Neural progenitor cell (in vitro differentiated cells): Measurements from ENCODE around the gene MZB1. TPM values are rescaled to one million over a fixed set of nuclear protein-coding genes. Genes with fewer than 3 reads are reported as not detected.

ENCODE experiments used
- DNase-seq: peaks from one replicate; pipeline ENCODE4 v3.0.0-alpha.2; 2016; ENCODE audit warnings: low spot score
- H2AFZ ChIP-seq: fragments of 200-600 bp; sonication (generic); replicated peaks from 2 replicates; pipeline ENCODE4 v1.6.1; 2016; ENCODE audit warnings: antibody characterized with exemption
- H3F3A ChIP-seq: fragments of 200-600 bp; sonication (generic); 2 replicates; pipeline ENCODE4 v1.6.1; 2016; ENCODE audit warnings: antibody characterized with exemption, low read depth
- H3K27ac ChIP-seq: fragments of 200-600 bp; sonication (generic); 2 replicates; pipeline ENCODE4 v1.5.1; 2016; ENCODE audit warnings: mild to moderate bottlenecking
- H3K27me3 ChIP-seq: fragments of 200-600 bp; sonication (generic); 2 replicates; pipeline ENCODE4 v1.6.1; 2016; ENCODE audit warnings: mild to moderate bottlenecking, moderate library complexity
- H3K36me3 ChIP-seq: fragments of 200-600 bp; sonication (generic); 2 replicates; pipeline ENCODE4 v1.5.1; 2016
- H3K4me1 ChIP-seq: fragments of 200-600 bp; sonication (generic); 2 replicates; pipeline ENCODE4 v1.6.1; 2016; ENCODE audit warnings: mixed run types
- H3K4me2 ChIP-seq: fragments of 200-600 bp; sonication (generic); 2 replicates; pipeline ENCODE4 v1.6.1; 2016
- H3K4me3 ChIP-seq: fragments of 200-600 bp; sonication (generic); 2 replicates; pipeline ENCODE4 v1.5.1; 2016
- H3K79me2 ChIP-seq: fragments of 200-600 bp; sonication (generic); 2 replicates; pipeline ENCODE4 v1.6.1; 2016; ENCODE audit warnings: low read depth
- H3K9ac ChIP-seq: fragments of 200-600 bp; sonication (generic); 2 replicates; pipeline ENCODE4 v1.6.1; 2016
- H3K9me3 ChIP-seq: fragments of 200-600 bp; sonication (generic); 2 replicates; pipeline ENCODE4 v1.5.1; 2016; ENCODE audit warnings: low read depth
- H4K20me1 ChIP-seq: fragments of 200-600 bp; sonication (generic); 2 replicates; pipeline ENCODE4 v1.6.1; 2016; ENCODE audit warnings: low read depth
- H3K27ac Mint-ChIP-seq: 3 replicates; pipeline ENCODE4 v1.8.0; 2021; ENCODE audit warnings: mixed read lengths
- H3K27me3 Mint-ChIP-seq: 2 replicates; pipeline ENCODE4 v1.8.0; 2022; ENCODE audit warnings: low read depth, mild to moderate bottlenecking, inconsistent platforms, moderate library complexity, mixed read lengths; ENCODE audit not compliant: insufficient read depth
- H3K36me3 Mint-ChIP-seq: 3 replicates; pipeline ENCODE4 v1.8.0; 2021; ENCODE audit warnings: mixed read lengths
- H3K4me1 Mint-ChIP-seq: 3 replicates; pipeline ENCODE4 v1.8.0; 2021; ENCODE audit warnings: mixed read lengths
- H3K4me3 Mint-ChIP-seq: 3 replicates; pipeline ENCODE4 v1.8.0; 2021; ENCODE audit warnings: mild to moderate bottlenecking, moderate library complexity, mixed read lengths
- H3K9me3 Mint-ChIP-seq: 3 replicates; pipeline ENCODE4 v1.8.0; 2020; ENCODE audit warnings: mixed read lengths
- CTCF ChIP-seq: fragments of 200-600 bp; sonication (generic); IDR thresholded peaks from 2 replicates; pipeline ENCODE4 v1.5.1; 2017; ENCODE audit warnings: antibody characterized with exemption, mild to moderate bottlenecking
- EZH2 ChIP-seq: fragments of 200-600 bp; sonication (generic); IDR thresholded peaks from 2 replicates; pipeline ENCODE4 v1.6.1; 2017; ENCODE audit warnings: antibody characterized with exemption, mild to moderate bottlenecking, moderate library complexity
- EZH2phosphoT487 ChIP-seq: fragments of 200-600 bp; sonication (generic); IDR thresholded peaks from 2 replicates; pipeline ENCODE4 v1.6.1; 2017; ENCODE audit warnings: antibody characterized with exemption
- total RNA-seq: library from RNA; depleted of rRNA; stranded (reverse); fragments of >200 nt; gene quantifications from 2 replicates; pipeline ENCODE4 v1.2.3, GENCODE V29; 2015; ENCODE audit warnings: low replicate concordance

The MZB1 gene
- total RNA-seq, 1 donor from 2014 or later: not detected

GRCh38 chr5:139413963-139414362, 24.2 kb upstream of the MZB1 start:
- no peak overlapping the region for H3K4me3 Mint-ChIP-seq
- no peak overlapping the region for H3K27ac ChIP-seq
- no peak overlapping the region for H2AFZ ChIP-seq
- no peaks in the 10 kb centered on the region for H3K9me3 Mint-ChIP-seq
- H3K27me3 Mint-ChIP-seq: no peaks in the 10 kb centered on the region
- H3K9ac ChIP-seq: no peak overlapping the region
- no peaks in the 10 kb centered on the region for H3K79me2 ChIP-seq
- peaks cover 19% of the 10 kb centered on the region for H3F3A ChIP-seq
- no peak overlapping the region for H3K4me2 ChIP-seq
- no peaks in the 10 kb centered on the region for H3K9me3 ChIP-seq
- H4K20me1 ChIP-seq: no peaks in the 10 kb centered on the region
- no peak overlapping the region for H3K4me3 ChIP-seq
- no peaks in the 10 kb centered on the region for H3K36me3 ChIP-seq
- TF ChIP-seq EZH2 (no peak), EZH2phosphoT487 (no peak), CTCF (no peak)
- no peak for DNase-seq
- H3K36me3 Mint-ChIP-seq: peaks cover 10% of the 10 kb centered on the region
- peaks cover 9% of the 10 kb centered on the region for H3K4me1 ChIP-seq
- no peaks in the 10 kb centered on the region for H3K27me3 ChIP-seq
- peaks cover 7% of the 10 kb centered on the region for H3K4me1 Mint-ChIP-seq
- no peak overlapping the region for H3K27ac Mint-ChIP-seq

DNA sequence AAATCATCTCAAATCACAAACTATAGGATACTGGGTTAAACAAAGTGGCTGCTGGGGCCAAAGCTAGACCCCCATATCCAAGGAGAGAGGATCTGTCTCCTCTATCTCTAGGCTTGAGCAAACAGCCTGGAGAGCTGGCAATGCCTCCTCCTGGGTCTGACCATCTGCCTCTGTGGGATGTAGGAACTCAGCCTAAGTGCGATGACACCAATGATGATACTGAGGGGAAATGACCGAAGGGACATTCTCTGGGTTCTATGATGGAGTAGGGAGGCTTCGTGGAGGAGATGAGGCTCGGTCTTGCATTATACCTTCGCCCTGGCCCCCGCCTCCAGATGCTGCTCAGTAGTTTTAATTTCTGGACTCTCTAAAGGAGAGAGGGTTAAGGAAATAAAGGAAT, 23.4 kb upstream of the MZB1 start:
- H3K4me2 ChIP-seq: no peak overlapping the region
- H3K36me3 Mint-ChIP-seq: peaks cover 7% of the 10 kb centered on the region
- no peak overlapping the region for H3K9ac ChIP-seq
- no peaks in the 10 kb centered on the region for H3K79me2 ChIP-seq
- no peaks in the 10 kb centered on the region for H3K9me3 ChIP-seq
- no peak overlapping the region for H3K4me3 ChIP-seq
- no peak overlapping the region for H3K4me3 Mint-ChIP-seq
- H3K27ac Mint-ChIP-seq: no peak overlapping the region
- no peak for DNase-seq
- no peaks in the 10 kb centered on the region for H3K27me3 ChIP-seq
- peaks cover 11% of the 10 kb centered on the region for H3F3A ChIP-seq
- H3K9me3 Mint-ChIP-seq: no peaks in the 10 kb centered on the region
- H2AFZ ChIP-seq: no peak overlapping the region
- H3K27ac ChIP-seq: no peak overlapping the region
- H3K4me1 ChIP-seq: peaks cover under 1% of the 10 kb centered on the region
- no peaks in the 10 kb centered on the region for H3K4me1 Mint-ChIP-seq
- no peaks in the 10 kb centered on the region for H3K27me3 Mint-ChIP-seq
- H4K20me1 ChIP-seq: no peaks in the 10 kb centered on the region
- H3K36me3 ChIP-seq: no peaks in the 10 kb centered on the region
- no peak for TF ChIP-seq EZH2phosphoT487

- Mint-ChIP-seq H3K36me3 (peaks cover 7% of the 10 kb centered on the region), H3K9me3 (no peaks in the 10 kb centered on the region), H3K27me3 (no peaks in the 10 kb centered on the region), H3K4me1 (no peaks in the 10 kb centered on the region), H3K27ac (no peak overlapping the region), H3K4me3 (no peak overlapping the region)
- no peaks in the 10 kb centered on the region for H3K9me3 ChIP-seq
- no peaks in the 10 kb centered on the region for H3K36me3 ChIP-seq
- no peak overlapping the region for H3K4me3 ChIP-seq
- no peaks in the 10 kb centered on the region for H3K79me2 ChIP-seq
- H3K9ac ChIP-seq: peak overlapping the region; percentile 32
- H3K4me1 ChIP-seq: no peaks in the 10 kb centered on the region
- DNase-seq: no peak
- H3K27ac ChIP-seq: no peak overlapping the region
- no peak overlapping the region for H3K4me2 ChIP-seq
- H4K20me1 ChIP-seq: no peaks in the 10 kb centered on the region
- TF ChIP-seq CTCF (no peak), EZH2 (no peak), EZH2phosphoT487 (no peak)
- no peaks in the 10 kb centered on the region for H3K27me3 ChIP-seq
- peaks cover 7% of the 10 kb centered on the region for H3F3A ChIP-seq
- H2AFZ ChIP-seq: no peak overlapping the region
Measured at GRCh38 chr5:139410993-139411828, 21.5 kb upstream of the MZB1 start.
